Measurements from ENCODE around the gene ERVK3-1.
"Not testable (repeated sequence)": the region's sequence is repeated elsewhere in the genome, so short reads cannot be mapped to it uniquely, and the experiment has no call there.

The ERVK3-1 gene

GRCh38 chr19:58305065-58305931 lies at the start of gene ERVK3-1:
ERVK3-1 (plus strand) TSS chr19:58305377; CDS start chr19:58312169, 6,792 bp downstream.
- H3K4me3 ChIP-seq (ENCODE audit: low read length), result peak within 1 kb of the TSS; percentile 94
- TF ChIP-seq ZNF274 (IDR thresholded peaks at IDR 0.05; ENCODE audit: low read depth, low read length), result no peak

- not testable (repeated sequence) for H3K4me3 ChIP-seq (ENCODE audit: low read length)
These were observed 46.9 kb upstream of the ERVK3-1 start for GRCh38 chr19:58258259-58258658.

- no peak overlapping the region for H3K4me3 ChIP-seq (ENCODE audit: low read length)
- TF ChIP-seq ZNF274 (IDR thresholded peaks at IDR 0.05; ENCODE audit: low read depth, low read length), result no peak
These were observed 43.6 kb upstream of the ERVK3-1 start for GRCh38 chr19:58261600-58261967.

- no peak overlapping the region for H3K4me3 ChIP-seq (ENCODE audit: low read length)
- peak; percentile 97 for TF ChIP-seq ZNF274 (IDR thresholded peaks at IDR 0.05; ENCODE audit: low read depth, low read length)
These were observed 42.9 kb upstream of the ERVK3-1 start for GRCh38 chr19:58261968-58262921.

- no peak for TF ChIP-seq ZNF274 (IDR thresholded peaks at IDR 0.05; ENCODE audit: low read depth, low read length)
- no peak overlapping the region for H3K4me3 ChIP-seq (ENCODE audit: low read length)
These were observed 42.3 kb upstream of the ERVK3-1 start for GRCh38 chr19:58262922-58263296.

GRCh38 chr19:58265100-58265499 lies 40.1 kb upstream of the ERVK3-1 start:
- no peak for TF ChIP-seq ZNF274 (IDR thresholded peaks at IDR 0.05; ENCODE audit: low read depth, low read length)
- H3K4me3 ChIP-seq (ENCODE audit: low read length), result no peak overlapping the region

- H3K4me3 ChIP-seq (ENCODE audit: low read length), result no peak overlapping the region
- no peak for TF ChIP-seq ZNF274 (IDR thresholded peaks at IDR 0.05; ENCODE audit: low read depth, low read length)
These were observed 36.8 kb upstream of the ERVK3-1 start for GRCh38 chr19:58268344-58268743.

GRCh38 chr19:58274771-58275201 lies 30.4 kb upstream of the ERVK3-1 start:
- no peak overlapping the region for H3K4me3 ChIP-seq (ENCODE audit: low read length)
- TF ChIP-seq ZNF274 (IDR thresholded peaks at IDR 0.05; ENCODE audit: low read depth, low read length), result no peak

- TF ChIP-seq ZNF274 (IDR thresholded peaks at IDR 0.05; ENCODE audit: low read depth, low read length), result no peak
- H3K4me3 ChIP-seq (ENCODE audit: low read length), result no peak overlapping the region
These were observed 29.6 kb upstream of the ERVK3-1 start for GRCh38 chr19:58275564-58275963.

- no peak overlapping the region for H3K4me3 ChIP-seq (ENCODE audit: low read length)
- TF ChIP-seq ZNF274 (IDR thresholded peaks at IDR 0.05; ENCODE audit: low read depth, low read length), result no peak
These were observed 28.0 kb upstream of the ERVK3-1 start for GRCh38 chr19:58277197-58277596.

GRCh38 chr19:58277748-58278540 lies 27.2 kb upstream of the ERVK3-1 start:
- no peak for TF ChIP-seq ZNF274 (IDR thresholded peaks at IDR 0.05; ENCODE audit: low read depth, low read length)
- H3K4me3 ChIP-seq (ENCODE audit: low read length), result peak overlapping the region; percentile 91

- TF ChIP-seq ZNF274 (IDR thresholded peaks at IDR 0.05; ENCODE audit: low read depth, low read length), result no peak
- H3K4me3 ChIP-seq (ENCODE audit: low read length), result peak within 1 kb of the TSS; percentile 93
These were observed 26.6 kb upstream of the ERVK3-1 start, which contains the start of gene ZNF8 for GRCh38 chr19:58278541-58279041. ZNF8 (plus strand) TSS chr19:58278955; CDS start chr19:58279082, 127 bp downstream.

- no peak for TF ChIP-seq ZNF274 (IDR thresholded peaks at IDR 0.05; ENCODE audit: low read depth, low read length)
These were observed 25.9 kb upstream of the ERVK3-1 start for GRCh38 chr19:58279042-58279924.

More at GRCh38 chr19:58279042-58279924, 25.9 kb upstream of the ERVK3-1 start:
- H3K4me3 ChIP-seq (ENCODE audit: low read length), result peak overlapping the region; percentile 93

All from GM08714 (cell line).